Kidney capillary endothelial cell (primary cell): ENCODE results near the gene PAQR9.

Source experiments
- DNase-seq: peaks from one replicate; pipeline ENCODE4 v3.0.0-alpha.2; 2018; ENCODE audit warnings: low spot score

PAQR9 gene

DNA sequence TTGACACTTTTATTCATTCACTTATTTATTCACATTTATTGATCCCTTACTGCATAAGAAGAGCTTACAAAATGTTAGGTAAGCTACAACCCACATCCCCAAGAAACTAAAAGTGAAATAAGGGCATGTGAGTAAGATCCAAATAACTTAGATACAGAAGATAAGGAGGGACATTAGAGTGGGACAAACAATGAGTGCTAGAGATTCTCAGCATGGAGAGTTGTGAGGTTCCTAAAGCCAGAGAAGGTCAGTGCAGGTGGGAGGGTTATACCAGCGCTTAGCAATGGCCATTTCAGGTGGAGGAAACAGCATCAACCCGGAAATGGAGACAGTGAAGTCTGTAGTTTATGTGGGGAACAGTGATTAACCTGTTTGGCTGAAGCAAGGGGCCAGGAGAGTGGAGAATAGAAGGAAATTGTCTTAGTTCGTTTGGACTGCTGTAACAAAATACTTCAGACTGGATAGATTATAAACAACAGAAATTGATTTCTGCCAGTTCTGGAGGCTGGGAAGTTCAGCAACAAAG is 49.1 kb downstream of the PAQR9 start:
- DNase-seq, result no peak

DNA sequence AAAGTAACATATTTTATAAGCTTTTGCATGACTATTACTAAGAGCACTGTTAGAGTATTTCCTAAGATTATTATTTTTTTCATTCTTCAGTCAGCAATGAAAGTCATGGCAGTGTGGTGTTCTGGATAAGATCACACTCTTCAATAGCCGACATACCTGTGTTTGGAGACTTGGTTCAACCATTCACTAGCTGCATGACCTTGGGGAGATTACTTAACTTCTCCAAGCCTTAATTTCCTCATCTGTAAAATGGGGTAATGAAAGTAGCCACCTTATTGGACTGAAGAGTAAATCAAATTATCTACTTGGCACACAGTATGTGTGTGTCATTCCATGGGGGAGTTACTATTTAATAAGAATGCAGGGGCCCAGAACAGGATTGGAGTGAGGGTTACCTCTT is 50.0 kb downstream of the PAQR9 start:
- DNase-seq, result no peak

DNA sequence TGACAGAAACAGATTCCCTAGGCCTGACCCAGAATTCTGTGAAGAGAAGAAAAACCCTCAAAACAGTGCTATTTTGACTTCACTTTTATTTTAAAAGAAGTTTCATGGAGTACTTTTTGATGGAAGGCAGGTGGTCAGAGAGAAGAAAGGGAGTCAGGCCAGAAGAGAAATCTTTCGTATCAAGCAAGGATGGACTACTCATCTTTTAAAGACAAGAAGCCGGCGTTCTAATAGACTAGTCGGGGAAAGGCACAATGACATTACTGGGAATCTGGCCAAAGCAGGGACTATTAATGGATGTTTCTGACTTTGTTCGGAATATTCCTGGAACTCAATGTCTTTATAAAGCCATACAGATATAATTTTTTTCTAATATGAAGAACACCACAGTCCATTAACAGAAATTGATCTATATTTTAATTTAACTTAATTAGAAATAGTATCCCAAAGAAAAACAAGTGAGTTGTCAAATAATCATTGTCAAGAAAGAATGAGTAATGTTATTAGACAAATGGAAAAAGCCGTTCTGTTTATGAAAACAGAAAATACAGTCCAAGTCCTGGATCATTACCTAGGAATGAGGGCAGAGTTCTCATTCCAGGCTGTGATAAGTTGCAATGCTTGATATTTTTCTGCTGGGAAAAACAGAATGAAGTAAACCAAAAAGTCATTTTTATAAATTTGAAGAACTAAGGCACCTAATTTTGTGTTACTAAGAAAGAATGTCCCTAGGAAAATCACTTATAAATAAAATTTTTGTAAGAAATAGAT is 50.9 kb downstream of the PAQR9 start:
- DNase-seq, result no peak
